Kidney capillary endothelial cell (primary cell): ENCODE measurements around the gene EEF1AKMT4.

Experiments
- DNase-seq: peaks from one replicate; pipeline ENCODE4 v3.0.0-alpha.2; 2018; ENCODE audit warnings: low spot score

The EEF1AKMT4 gene

GRCh38 chr3:184236033-184236410, 13.4 kb upstream of the EEF1AKMT4 start:
- DNase-seq = no peak

- DNase-seq = no peak
Measured at GRCh38 chr3:184236636-184237035, 12.8 kb upstream of the EEF1AKMT4 start.

GRCh38 chr3:184237211-184237610, 12.3 kb upstream of the EEF1AKMT4 start:
- no peak for DNase-seq

GRCh38 chr3:184237807-184238206, 11.7 kb upstream of the EEF1AKMT4 start:
- no peak for DNase-seq

- DNase-seq = no peak
Measured at GRCh38 chr3:184238246-184238818, 11.1 kb upstream of the EEF1AKMT4 start.

GRCh38 chr3:184239221-184239620, 10.3 kb upstream of the EEF1AKMT4 start:
- no peak for DNase-seq

GRCh38 chr3:184239708-184240107, 9.8 kb upstream of the EEF1AKMT4 start:
- no peak for DNase-seq

GRCh38 chr3:184240384-184241140, 8.9 kb upstream of the EEF1AKMT4 start:
- no peak for DNase-seq

- no peak for DNase-seq
Measured at GRCh38 chr3:184241141-184241446, 8.4 kb upstream of the EEF1AKMT4 start.

GRCh38 chr3:184241447-184242296, 7.8 kb upstream of the EEF1AKMT4 start:
- DNase-seq = no peak

- no peak for DNase-seq
Measured at GRCh38 chr3:184242297-184242685, 7.2 kb upstream of the EEF1AKMT4 start.

- peak; percentile 78 for DNase-seq
Measured at GRCh38 chr3:184248454-184249411, 739 bp upstream of the EEF1AKMT4 start, which contains the start of gene ALG3. ALG3 (minus strand) TSS chr3:184248962; CDS start chr3:184248940, 22 bp downstream.

GRCh38 chr3:184250167-184250828, 826 bp downstream of the EEF1AKMT4 start:
- DNase-seq = peak; percentile 83

GRCh38 chr3:184255291-184256039, 6.0 kb downstream of the EEF1AKMT4 start:
- DNase-seq = no peak

- DNase-seq = no peak
Measured at GRCh38 chr3:184257083-184257915, 7.8 kb downstream of the EEF1AKMT4 start.

- DNase-seq = no peak
Measured at GRCh38 chr3:184258926-184259325, 9.5 kb downstream of the EEF1AKMT4 start.

- DNase-seq = no peak
Measured at GRCh38 chr3:184259396-184259877, 10.0 kb downstream of the EEF1AKMT4 start.

- no peak for DNase-seq
Measured at GRCh38 chr3:184259878-184260723, 10.6 kb downstream of the EEF1AKMT4 start.
